Adrenal gland (tissue), 12 donors: ENCODE results near the gene NOLC1. TPM values are rescaled to one million over a fixed set of nuclear protein-coding genes. Genes with fewer than 3 reads are reported as not detected.

ENCODE experiments used
- DNase-seq, 7 donors: peaks; one replicate each; pipeline ENCODE4 v3.0.0-alpha.2; 2019 to 2020
- H3K27ac ChIP-seq, 5 donors: fragments of 200-600 bp; sonication (generic) in 4 of 5; 1 replicate in 3 of 5; 2 replicates in 2 of 5; pipeline versions ENCODE4 v1.5.1 to v1.8.0; 2016 to 2020; ENCODE audit warnings: mild to moderate bottlenecking in 1 of 5
- H3K27me3 ChIP-seq: fragments of 200-600 bp; 2 replicates; pipeline ENCODE4 v1.8.0; 2021
- H3K36me3 ChIP-seq, 2 donors: fragments of 200-600 bp; replicated peaks in 1 of 2; 1 replicate in 1 of 2; 2 replicates in 1 of 2; pipeline versions ENCODE4 v1.5.1 to v1.8.0; 2018 to 2022
- H3K4me1 ChIP-seq, 2 donors: fragments of 200-600 bp; replicated peaks in 1 of 2; 1 replicate in 1 of 2; 2 replicates in 1 of 2; pipeline versions ENCODE4 v1.5.1 to v1.8.0; 2018 to 2021
- H3K4me3 ChIP-seq, 4 donors: fragments of 200-600 bp; sonication (generic) in 3 of 4; one replicate each; pipeline ENCODE4 v1.5.1; 2016 to 2018
- H3K9me3 ChIP-seq, 3 donors: fragments of 200-600 bp; sonication (generic) in 1 of 3; replicated peaks in 1 of 3; 1 replicate in 2 of 3; 2 replicates in 1 of 3; pipeline versions ENCODE4 v1.5.1 to v1.8.0; 2016 to 2021
- CTCF ChIP-seq, 6 experiments: fragments of 450-650 bp in 4 of 6; fragments of 200-600 bp in 2 of 6; sonication (generic) in 1 of 6; IDR thresholded peaks; 1 replicate in 5 of 6; 2 replicates in 1 of 6; pipeline versions ENCODE4 v1.5.1 to v1.8.0; 2016 to 2021; ENCODE audit warnings: antibody characterized with exemption in 6 of 6, mild to moderate bottlenecking in 2 of 6, moderate library complexity in 1 of 6
- POLR2A ChIP-seq, 2 donors: fragments of 450-650 bp; IDR thresholded peaks; one replicate each; pipeline ENCODE4 v1.6.1; 2017; ENCODE audit warnings: antibody characterized with exemption in 2 of 2, mild to moderate bottlenecking in 2 of 2, moderate library complexity in 1 of 2
- WGBS, 4 donors: extraction: QIAGEN DNeasy Blood & Tissue Kit in 2 of 4; methylation state at CpG; one replicate each; pipeline versions ENCODE4 v1.1.5 to v1.1.7; 2013 to 2017; 5-methylcytosine and 5-hydroxymethylcytosine counted together
- intact Hi-C, 2 donors: fragments of 100-400 bp; cut with DNase I; formaldehyde crosslinking; loops; one replicate each; pipeline versions ENCODE4 v1.14.1 to v1.15.0; 2022 to 2023
- polyA plus RNA-seq, 3 donors: library from polyadenylated mRNA; stranded (reverse); fragments of 200-250 nt in 2 of 3; fragments of 350-450 nt in 1 of 3; fragmentation: Illumina TruSeq in 1 of 3; extraction: RNeasy Lipid Tissue Mini Kit (QIAGEN cat#74804) in 1 of 3; gene quantifications; one replicate each; pipeline ENCODE4 v1.2.3, GENCODE V29; 2013 to 2014
- total RNA-seq, 9 donors: library from RNA; depleted of rRNA in 4 of 9; stranded (reverse); fragments of >200 nt in 4 of 9; fragments of 120-200 nt in 1 of 9; fragmentation: NEBNext Ultra II Directional in 1 of 9; extraction: Animal tissue kit (Norgen Biotek cat#: 25700) in 1 of 9; gene quantifications; one replicate each; pipeline versions ENCODE4 v1.1.0 to v1.2.4, GENCODE V29; 2013 to 2023
- donor health status: healthy with polysubstance abuse.
- donor health status: Bipolar disorder and iron deficiency.
- donor health status: DM: yes; HTN: yes; CAD: no.
- donor health status: DM: no; HTN: no; CAD: no.
- donor health status: DM: no; HTN: no; CAD: no.
- donor health status: DM: yes; HTN: yes; CAD: no.

The NOLC1 gene
- total and polyA plus RNA-seq, 12 donors, result 18.6 to 111 (median 32.8) TPM

GRCh38 chr10:102120142-102120990, 31.8 kb upstream of the NOLC1 start, which contains the start of gene LDB1:
Gene LDB1, minus strand, starts transcription at chr10:102120368. Its CDS starts 258 bp downstream, at chr10:102120110.
- peak within 1 kb of the TSS; percentile 93 to 99 (median 97) for H3K27ac ChIP-seq
- no peaks in the 10 kb centered on the region for H3K36me3 ChIP-seq
- peak within 1 kb of the TSS; percentile 40 to 98 (median 76) for H3K4me3 ChIP-seq
- H3K4me1 ChIP-seq, result peaks cover 39 to 45% of the 10 kb centered on the region in 2 donors
- peak; percentile 90 to 94 for TF ChIP-seq POLR2A (IDR thresholded peaks at IDR 0.05)
- peak in 2 of 6 experiments; percentile 14 to 20 for TF ChIP-seq CTCF (IDR thresholded peaks at IDR 0.05)
- H3K9me3 ChIP-seq, result no peaks in the 10 kb centered on the region
- intact Hi-C loops, result no loop called here
- DNase-seq, result peak; percentile 79 to 92 (median 81)
- 0% methylated on average over 20 to 104 of the region's 104 CpGs for WGBS, 4 donors
- no peaks in the 10 kb centered on the region for H3K27me3 ChIP-seq

GRCh38 chr10:102120991-102121738, 31.0 kb upstream of the NOLC1 start:
- peak; percentile 31 to 85 (median 61) for DNase-seq
- H3K9me3 ChIP-seq, result no peaks in the 10 kb centered on the region
- no peaks in the 10 kb centered on the region for H3K36me3 ChIP-seq
- intact Hi-C loops, result no loop called here
- 7 to 16% (median 9%) methylated on average over 6 to 15 of the region's 15 CpGs for WGBS, 4 donors
- H3K27me3 ChIP-seq, result no peaks in the 10 kb centered on the region
- TF ChIP-seq CTCF (IDR thresholded peaks at IDR 0.05) (no peak), POLR2A (IDR thresholded peaks at IDR 0.05) (no peak)
- peaks cover 31 to 37% of the 10 kb centered on the region in 2 donors for H3K4me1 ChIP-seq
- peak overlapping the region in 3 of 4 donors; percentile 40 to 79 (median 73) for H3K4me3 ChIP-seq
- H3K27ac ChIP-seq, result peak overlapping the region; percentile 46 to 99 (median 96)

- intact Hi-C loops, result no loop called here
Observed at GRCh38 chr10:102121739-102122372, 30.3 kb upstream of the NOLC1 start.

More at GRCh38 chr10:102121739-102122372, 30.3 kb upstream of the NOLC1 start:
- Histone ChIP-seq H3K36me3 (no peaks in the 10 kb centered on the region), H3K4me1 (peaks cover 24 to 30% of the 10 kb centered on the region in 2 donors), H3K27me3 (no peaks in the 10 kb centered on the region), H3K4me3 (peak overlapping the region in 1 of 4 donors; percentile 79), H3K27ac (peak overlapping the region in 4 of 5 donors; percentile 93 to 99 (median 96)), H3K9me3 (no peaks in the 10 kb centered on the region)
- DNase-seq, result peak in 3 of 7 donors; percentile 13 to 43 (median 17)
- 52 to 62% (median 59%) methylated on average over 6 of the region's 6 CpGs for WGBS, 4 donors
- TF ChIP-seq POLR2A (IDR thresholded peaks at IDR 0.05) (no peak), CTCF (IDR thresholded peaks at IDR 0.05) (no peak)
